DOHH2 (cell line): ENCODE measurements around the gene KRT24.

Experiments
- H3F3A ChIP-seq: fragments of 200-600 bp; sonication (generic), shearing (Covaris generic); 2 replicates; pipeline ENCODE4 v1.6.0; 2016; ENCODE audit warnings: antibody characterized with exemption, mild to moderate bottlenecking; ENCODE audit not compliant: control insufficient read depth, insufficient read depth
- H3K27ac ChIP-seq: fragments of 200-600 bp; sonication (generic); 2 replicates; pipeline ENCODE4 v1.5.1; 2014; ENCODE audit warnings: low read depth, mild to moderate bottlenecking, low read length, moderate library complexity
- H3K27me3 ChIP-seq: fragments of 200-600 bp; sonication (generic); 2 replicates; pipeline ENCODE4 v1.6.1; 2014; ENCODE audit warnings: mild to moderate bottlenecking, low read length, mixed read lengths; ENCODE audit not compliant: control insufficient read depth
- H3K36me3 ChIP-seq: fragments of 200-600 bp; sonication (generic); 2 replicates; pipeline ENCODE4 v1.6.1; 2014; ENCODE audit warnings: mild to moderate bottlenecking, low read length, moderate library complexity, mixed read lengths; ENCODE audit not compliant: control insufficient read depth
- H3K4me1 ChIP-seq: fragments of 200-600 bp; sonication (generic); 2 replicates; pipeline ENCODE4 v1.6.1; 2014; ENCODE audit warnings: mild to moderate bottlenecking, low read length, mixed read lengths; ENCODE audit not compliant: control insufficient read depth
- H3K4me2 ChIP-seq: fragments of 200-600 bp; sonication (generic); 2 replicates; pipeline ENCODE4 v1.6.0; 2014; ENCODE audit warnings: mild to moderate bottlenecking, low read length, moderate library complexity
- H3K4me3 ChIP-seq: fragments of 200-600 bp; sonication (generic); 2 replicates; pipeline ENCODE4 v1.5.1; 2014; ENCODE audit warnings: mild to moderate bottlenecking, low read length, mixed read lengths
- H3K79me2 ChIP-seq: fragments of 200-600 bp; sonication (generic); 2 replicates; pipeline ENCODE4 v1.6.1; 2014; ENCODE audit warnings: mild to moderate bottlenecking, low read length, mixed read lengths; ENCODE audit not compliant: control insufficient read depth
- H3K9me2 ChIP-seq: fragments of 200-600 bp; sonication (generic); replicated peaks from 2 replicates; pipeline ENCODE4 v1.6.1; 2014; ENCODE audit warnings: mild to moderate bottlenecking, low read length, mixed read lengths; ENCODE audit not compliant: control insufficient read depth
- H3K9me3 ChIP-seq: fragments of 200-600 bp; sonication (generic); 2 replicates; pipeline ENCODE4 v1.6.1; 2014; ENCODE audit warnings: antibody characterized with exemption, low read length, mixed read lengths; ENCODE audit not compliant: control insufficient read depth, insufficient read depth
- H4K20me1 ChIP-seq: fragments of 200-600 bp; sonication (generic); 2 replicates; pipeline ENCODE4 v1.6.0; 2014; ENCODE audit warnings: low read depth, mild to moderate bottlenecking, antibody characterized with exemption, low read length, moderate library complexity; ENCODE audit not compliant: control insufficient read depth, insufficient read depth
- EZH2phosphoT487 ChIP-seq: fragments of 200-600 bp; sonication (generic); IDR thresholded peaks from 2 replicates; pipeline ENCODE4 v1.6.1; 2017; ENCODE audit warnings: borderline replicate concordance, mild to moderate bottlenecking, antibody characterized with exemption, low read length, moderate library complexity, mixed read lengths
- TF ChIP-seq, protein P1 (sequence below): fragments of 200-600 bp; sonication (generic); IDR thresholded peaks from one replicate; pipeline ENCODE4 v1.5.1; 2014; ENCODE audit warnings: antibody characterized with exemption, mild to moderate bottlenecking, low read depth, low read length; ENCODE audit not compliant: poor library complexity, severe bottlenecking

KRT24 gene

DNA sequence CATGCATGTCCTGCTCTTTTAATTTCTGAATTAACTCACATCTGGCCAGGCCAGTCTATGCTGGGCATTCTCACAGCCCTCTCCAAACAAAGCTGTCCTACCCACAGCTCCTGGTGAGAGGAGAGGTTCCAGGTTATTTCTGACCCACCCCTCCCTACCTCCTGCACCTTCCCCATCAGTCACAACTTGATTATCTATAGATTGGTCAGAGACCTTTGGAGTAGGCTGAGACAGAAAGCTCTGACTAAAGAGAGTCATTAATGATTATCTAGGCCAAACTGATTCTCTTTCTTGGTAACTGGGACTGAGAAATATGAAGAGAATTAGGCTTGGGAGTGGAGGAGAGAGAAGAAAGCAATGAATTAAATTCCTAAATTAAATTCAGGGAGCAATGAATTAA lies 37.2 kb downstream of the KRT24 start:
- Histone ChIP-seq H3K36me3 (no peaks in the 10 kb centered on the region), H3K9me3 (no peaks in the 10 kb centered on the region), H3F3A (no peaks in the 10 kb centered on the region), H3K79me2 (no peaks in the 10 kb centered on the region), H3K4me2 (no peak overlapping the region), H4K20me1 (no peaks in the 10 kb centered on the region), H3K27ac (no peak overlapping the region), H3K27me3 (peaks cover 50% of the 10 kb centered on the region), H3K4me3 (no peak overlapping the region), H3K9me2 (no peaks in the 10 kb centered on the region), H3K4me1 (no peaks in the 10 kb centered on the region)
- TF ChIP-seq, protein P1, sequence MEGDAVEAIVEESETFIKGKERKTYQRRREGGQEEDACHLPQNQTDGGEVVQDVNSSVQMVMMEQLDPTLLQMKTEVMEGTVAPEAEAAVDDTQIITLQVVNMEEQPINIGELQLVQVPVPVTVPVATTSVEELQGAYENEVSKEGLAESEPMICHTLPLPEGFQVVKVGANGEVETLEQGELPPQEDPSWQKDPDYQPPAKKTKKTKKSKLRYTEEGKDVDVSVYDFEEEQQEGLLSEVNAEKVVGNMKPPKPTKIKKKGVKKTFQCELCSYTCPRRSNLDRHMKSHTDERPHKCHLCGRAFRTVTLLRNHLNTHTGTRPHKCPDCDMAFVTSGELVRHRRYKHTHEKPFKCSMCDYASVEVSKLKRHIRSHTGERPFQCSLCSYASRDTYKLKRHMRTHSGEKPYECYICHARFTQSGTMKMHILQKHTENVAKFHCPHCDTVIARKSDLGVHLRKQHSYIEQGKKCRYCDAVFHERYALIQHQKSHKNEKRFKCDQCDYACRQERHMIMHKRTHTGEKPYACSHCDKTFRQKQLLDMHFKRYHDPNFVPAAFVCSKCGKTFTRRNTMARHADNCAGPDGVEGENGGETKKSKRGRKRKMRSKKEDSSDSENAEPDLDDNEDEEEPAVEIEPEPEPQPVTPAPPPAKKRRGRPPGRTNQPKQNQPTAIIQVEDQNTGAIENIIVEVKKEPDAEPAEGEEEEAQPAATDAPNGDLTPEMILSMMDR, result no peak
- no peak for TF ChIP-seq EZH2phosphoT487

DNA sequence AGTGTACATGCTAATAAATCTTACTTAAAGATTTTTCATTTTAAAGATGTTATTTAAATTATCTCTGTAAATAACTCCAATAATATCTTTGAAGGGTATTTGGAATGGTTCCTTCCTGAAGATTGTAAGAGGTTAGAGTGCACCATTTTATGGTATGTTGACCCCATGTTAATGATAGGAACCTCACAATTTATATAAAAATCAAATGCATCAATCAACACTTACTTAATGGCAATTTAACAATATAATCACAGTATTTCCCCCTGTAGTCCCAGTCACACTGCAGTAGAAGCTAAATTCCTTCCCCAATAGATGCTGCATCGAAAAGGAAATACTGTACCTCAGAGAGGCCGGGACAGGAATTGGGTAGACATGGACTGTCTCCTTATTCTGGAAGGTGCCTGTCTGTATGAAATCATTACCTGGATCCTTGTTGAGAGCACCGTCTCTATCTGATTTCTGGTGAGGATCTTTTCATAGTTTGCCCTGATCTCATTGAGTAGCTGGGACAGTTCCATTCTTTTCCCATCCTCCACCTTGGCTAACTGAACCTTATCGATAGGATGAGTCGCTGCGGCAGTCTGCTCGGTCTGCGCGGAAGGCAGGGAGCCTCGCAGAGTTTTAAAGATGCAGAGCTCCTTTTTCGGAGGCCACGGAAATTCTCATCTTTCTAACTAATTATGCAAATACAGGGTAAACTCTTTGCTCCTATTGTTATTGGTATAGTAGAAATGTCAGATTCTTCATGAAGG lies 38.8 kb downstream of the KRT24 start, which contains the start of gene KRT222:
TSS of gene KRT222 (minus strand) at position 596 of the 752 bp plus-strand sequence. CDS start at position 518, 78 bp downstream.
- Histone ChIP-seq H3K4me2 (no peak within 1 kb of the TSS), H3K9me2 (no peaks in the 10 kb centered on the region), H3K9me3 (no peaks in the 10 kb centered on the region), H3F3A (no peaks in the 10 kb centered on the region), H3K4me3 (no peak within 1 kb of the TSS), H3K27ac (no peak within 1 kb of the TSS), H3K79me2 (no peaks in the 10 kb centered on the region), H3K27me3 (peaks cover 45% of the 10 kb centered on the region), H4K20me1 (no peaks in the 10 kb centered on the region), H3K4me1 (no peaks in the 10 kb centered on the region), H3K36me3 (no peaks in the 10 kb centered on the region)
- TF ChIP-seq EZH2phosphoT487, result no peak

DNA sequence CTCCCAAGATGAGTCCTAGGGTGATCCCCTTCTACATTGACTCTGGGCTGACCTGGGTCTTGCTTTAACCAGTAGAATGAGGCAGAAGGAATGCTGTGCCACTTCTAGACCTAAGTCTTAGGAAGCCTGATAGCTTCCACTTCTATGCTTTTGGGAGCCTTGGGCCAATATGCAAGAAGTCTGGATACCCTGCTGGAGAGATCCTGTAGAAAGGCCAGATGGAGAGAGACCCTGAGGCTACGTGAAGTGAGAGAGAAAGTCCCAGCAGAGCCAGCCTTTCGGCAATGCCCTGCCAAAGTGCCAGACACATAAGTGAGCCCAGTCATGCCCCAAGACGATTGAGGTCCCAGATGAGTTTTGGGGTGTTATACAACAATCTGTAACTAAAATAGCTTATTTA lies 40.3 kb downstream of the KRT24 start:
- Histone ChIP-seq H3K9me3 (no peaks in the 10 kb centered on the region), H3K27ac (no peak overlapping the region), H3K79me2 (no peaks in the 10 kb centered on the region), H3K4me2 (no peak overlapping the region), H3K9me2 (no peaks in the 10 kb centered on the region), H3F3A (no peaks in the 10 kb centered on the region), H4K20me1 (no peaks in the 10 kb centered on the region), H3K4me1 (no peaks in the 10 kb centered on the region), H3K27me3 (peaks cover 35% of the 10 kb centered on the region), H3K36me3 (no peaks in the 10 kb centered on the region), H3K4me3 (no peak overlapping the region)
- no peak for TF ChIP-seq EZH2phosphoT487
- TF ChIP-seq, protein P1, result no peak

DNA sequence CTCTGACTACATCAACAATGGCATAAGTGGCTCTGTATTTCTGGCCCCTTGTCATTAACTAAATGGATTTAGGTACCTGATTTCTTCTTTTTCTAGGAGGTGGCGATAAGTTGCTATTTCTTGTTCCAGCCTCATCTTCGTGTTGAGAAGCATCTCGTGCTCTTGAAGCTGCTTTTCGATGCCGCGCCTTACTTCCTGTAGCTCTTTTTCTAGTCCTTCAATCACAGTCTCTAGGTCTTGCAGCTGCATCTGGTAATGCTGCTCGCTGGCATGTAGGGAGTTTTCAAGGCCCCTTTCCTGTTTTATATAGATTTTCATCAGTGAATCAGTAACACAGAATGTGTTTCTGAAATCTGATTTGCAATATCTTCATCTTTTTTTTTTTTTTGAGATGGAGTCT lies 43.6 kb downstream of the KRT24 start:
- Histone ChIP-seq H3K4me1 (no peaks in the 10 kb centered on the region), H4K20me1 (no peaks in the 10 kb centered on the region), H3F3A (no peaks in the 10 kb centered on the region), H3K9me3 (no peaks in the 10 kb centered on the region), H3K27ac (no peak overlapping the region), H3K4me3 (no peak overlapping the region), H3K9me2 (no peaks in the 10 kb centered on the region), H3K79me2 (no peaks in the 10 kb centered on the region), H3K4me2 (no peak overlapping the region), H3K27me3 (peaks cover 22% of the 10 kb centered on the region), H3K36me3 (no peaks in the 10 kb centered on the region)
- TF ChIP-seq, protein P1, result no peak
- TF ChIP-seq EZH2phosphoT487, result no peak
